ENCODE results near the gene RSBN1L.
"Not testable (repeated sequence)": the region's sequence is repeated elsewhere in the genome, so short reads cannot be mapped to it uniquely, and the experiment has no call there.

Gene RSBN1L

DNA sequence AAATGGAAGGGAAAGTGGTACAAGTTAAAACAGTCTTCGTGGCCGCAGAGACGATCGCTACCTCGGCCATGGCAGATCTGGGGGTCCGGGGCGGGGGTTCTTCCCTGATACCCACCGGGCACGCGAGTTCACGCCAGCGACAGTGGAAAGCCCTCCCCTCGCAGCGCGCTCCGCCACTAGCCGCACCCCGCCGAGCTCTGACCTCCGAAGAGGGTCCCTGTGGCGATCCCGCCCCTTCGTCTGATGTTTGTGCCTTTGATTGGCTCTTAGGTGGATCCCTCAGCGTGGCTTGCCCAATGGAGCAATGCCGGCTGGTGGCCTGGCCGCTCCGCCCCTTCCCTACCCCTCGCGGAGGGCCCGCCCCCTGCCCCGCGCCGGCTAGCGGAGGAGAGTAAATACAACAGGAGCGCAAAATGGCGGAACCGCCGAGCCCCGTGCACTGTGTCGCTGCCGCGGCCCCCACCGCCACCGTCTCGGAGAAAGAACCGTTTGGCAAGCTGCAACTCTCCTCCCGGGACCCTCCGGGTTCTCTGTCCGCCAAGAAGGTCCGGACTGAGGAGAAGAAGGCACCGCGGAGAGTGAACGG is at the start of gene RSBN1L:
RSBN1L (plus strand) TSS at position 403 of the 586 bp plus-strand sequence; CDS start at position 414, 11 bp downstream.
- DNase-seq, result peak; percentile 92 to 97

DNA sequence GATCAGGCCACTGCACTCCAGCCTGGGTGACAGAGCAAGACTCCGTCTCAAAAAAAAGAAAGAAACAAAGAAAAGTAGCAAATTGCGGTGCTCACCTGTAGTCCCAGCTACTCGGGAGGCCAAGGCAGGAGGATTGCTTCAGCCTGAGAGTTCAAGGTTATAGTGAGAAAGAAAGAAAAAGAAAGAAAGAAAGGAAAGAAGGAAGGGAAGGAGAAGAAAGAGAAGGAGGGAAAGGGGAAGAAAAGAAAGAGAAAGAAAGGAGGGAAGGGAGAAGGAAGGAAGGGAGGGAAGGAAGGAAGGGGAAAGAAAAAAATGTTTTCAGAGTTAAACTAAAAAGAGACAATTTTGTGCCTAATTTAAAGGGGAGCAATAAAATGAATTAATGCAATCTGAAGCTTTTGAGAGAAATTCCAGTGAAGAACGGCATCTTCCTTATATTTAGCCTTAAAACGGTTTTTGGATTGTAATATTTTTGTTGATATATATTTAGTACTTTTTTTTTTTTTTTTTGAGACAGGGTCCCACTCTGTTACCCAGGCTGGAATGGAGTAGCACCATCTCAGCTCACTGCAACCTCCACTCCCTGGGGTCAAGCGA is 47.4 kb upstream of the RSBN1L start:
- DNase-seq, result no peak

DNA sequence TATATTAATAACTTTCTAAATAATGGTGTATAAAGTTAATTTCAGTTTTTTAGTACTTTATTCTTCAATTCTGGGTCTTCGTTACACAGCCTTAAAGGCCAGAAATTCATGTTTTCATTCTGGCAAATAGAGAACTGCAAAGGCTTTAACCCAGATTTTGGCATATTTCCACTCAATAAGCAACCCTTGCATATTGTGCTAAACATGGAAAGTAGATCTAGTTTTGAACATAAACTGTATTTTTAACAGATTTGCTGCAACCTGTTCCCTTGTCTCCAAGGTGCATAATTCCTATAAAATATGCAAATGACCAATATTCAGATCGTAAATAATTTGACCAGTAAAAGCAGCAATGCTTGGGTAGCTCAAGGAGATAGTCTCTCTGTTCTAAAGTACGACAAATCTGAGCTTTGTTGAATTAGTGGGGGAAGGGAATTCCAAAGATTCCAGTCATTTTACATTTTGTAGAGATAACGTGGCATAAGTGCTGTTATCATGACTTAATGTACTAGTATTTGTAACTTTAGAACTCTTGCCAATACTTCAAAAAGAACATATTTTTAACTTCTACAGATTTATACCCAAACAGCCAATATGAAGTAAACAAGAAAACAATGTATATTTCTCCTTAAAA is 46.4 kb upstream of the RSBN1L start:
- DNase-seq, result peak in 1 of 2 experiments; percentile 47

DNA sequence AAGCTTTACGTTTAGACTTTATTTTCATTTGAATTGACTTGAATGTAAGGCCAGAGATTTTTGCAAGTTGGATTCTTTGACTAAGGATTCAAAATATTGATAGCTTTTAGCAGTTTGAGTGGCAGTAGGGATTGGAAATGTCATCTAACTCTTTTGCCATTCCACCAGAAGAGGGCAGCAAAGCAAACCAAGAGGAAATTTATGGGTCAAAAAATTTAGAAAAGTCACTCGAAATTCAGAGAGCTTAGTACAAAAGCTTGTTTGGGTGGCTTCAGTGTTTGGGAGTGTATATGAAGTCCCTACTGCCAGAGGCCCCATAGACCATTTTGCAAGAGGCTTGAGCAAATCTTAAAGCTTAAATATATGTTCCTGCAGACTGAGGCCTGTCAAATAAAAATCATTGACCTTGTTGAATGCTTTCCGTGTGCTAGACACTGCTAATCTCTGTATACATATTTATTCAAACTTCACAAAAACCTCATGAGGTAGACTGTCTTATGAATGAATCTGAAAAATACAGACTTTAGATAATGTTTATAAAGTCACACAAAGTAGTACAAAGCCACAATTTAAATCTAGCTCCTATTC is 44.6 kb upstream of the RSBN1L start:
- DNase-seq, result peak in 1 of 2 experiments; percentile 45

DNA sequence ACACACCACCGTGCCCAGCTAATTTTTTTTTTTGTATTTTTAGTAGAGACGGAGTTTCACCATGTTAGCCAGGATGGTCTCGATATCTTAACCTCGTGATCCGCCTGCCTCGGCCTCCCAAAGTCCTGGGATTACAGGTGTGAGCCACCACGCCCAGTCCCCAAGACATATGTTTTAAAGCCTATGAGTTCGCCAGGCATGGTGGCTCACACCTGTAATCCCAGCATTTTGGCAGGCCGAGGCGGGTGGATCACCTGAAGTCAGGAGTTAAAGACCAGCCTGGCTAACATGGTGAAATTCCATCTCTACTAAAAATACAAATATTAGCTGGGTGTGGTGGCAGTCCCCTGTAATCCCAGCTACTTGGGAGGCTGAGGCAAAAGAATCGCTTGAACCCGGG is 43.4 kb upstream of the RSBN1L start:
- not testable (repeated sequence) for DNase-seq

DNA sequence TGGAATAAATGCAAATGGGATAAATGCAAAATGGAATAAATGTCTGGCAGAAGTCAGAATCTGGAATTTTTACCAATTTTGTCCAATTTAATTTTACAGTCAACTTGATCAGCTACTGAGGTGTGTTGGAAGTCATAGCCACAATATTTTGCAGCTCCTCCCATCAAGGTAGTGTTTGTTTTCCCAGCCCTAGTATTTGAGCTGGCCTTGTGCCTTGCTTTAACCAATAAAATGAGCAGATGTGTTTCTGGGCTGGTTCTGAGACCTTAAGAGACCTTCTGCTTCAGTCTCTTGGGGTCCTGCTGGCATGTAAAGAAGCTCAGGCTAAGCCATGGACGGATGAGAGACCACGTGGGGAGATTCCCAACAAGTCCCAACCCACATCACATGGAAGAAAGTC is 42.7 kb upstream of the RSBN1L start:
- DNase-seq, result no peak

GRCh38 chr7:77655356-77655755 is 40.9 kb upstream of the RSBN1L start:
- DNase-seq, result no peak

DNA sequence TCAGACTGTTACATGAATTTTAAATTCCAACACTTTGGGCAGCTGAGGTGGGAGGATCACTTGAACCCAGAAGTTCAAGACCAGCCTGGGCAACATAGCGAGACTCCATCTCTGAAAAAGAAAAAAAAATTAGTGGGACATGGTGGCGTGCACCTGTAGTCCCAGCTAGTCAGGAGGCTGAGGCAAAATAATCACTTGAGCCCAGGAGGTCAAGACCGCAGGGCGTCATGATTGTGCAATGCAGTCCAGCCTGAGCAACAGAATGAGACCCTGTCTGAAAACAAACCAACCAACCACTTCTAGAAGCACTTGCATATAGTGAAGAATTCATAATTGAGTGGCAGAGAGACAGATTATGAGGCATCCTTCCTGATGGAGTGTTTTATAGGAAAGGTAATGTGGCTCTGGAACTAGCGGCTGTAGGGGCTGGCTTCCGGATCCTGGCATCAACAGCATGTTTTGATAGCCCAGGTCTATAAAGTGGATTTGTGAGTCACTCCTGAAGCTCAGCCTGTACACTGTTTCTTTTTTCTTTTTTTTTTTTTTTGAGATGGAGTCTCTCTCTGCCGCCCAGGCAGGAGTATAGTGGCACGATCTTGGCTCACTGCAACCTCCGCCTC is 40.3 kb upstream of the RSBN1L start:
- DNase-seq, result no peak

DNA sequence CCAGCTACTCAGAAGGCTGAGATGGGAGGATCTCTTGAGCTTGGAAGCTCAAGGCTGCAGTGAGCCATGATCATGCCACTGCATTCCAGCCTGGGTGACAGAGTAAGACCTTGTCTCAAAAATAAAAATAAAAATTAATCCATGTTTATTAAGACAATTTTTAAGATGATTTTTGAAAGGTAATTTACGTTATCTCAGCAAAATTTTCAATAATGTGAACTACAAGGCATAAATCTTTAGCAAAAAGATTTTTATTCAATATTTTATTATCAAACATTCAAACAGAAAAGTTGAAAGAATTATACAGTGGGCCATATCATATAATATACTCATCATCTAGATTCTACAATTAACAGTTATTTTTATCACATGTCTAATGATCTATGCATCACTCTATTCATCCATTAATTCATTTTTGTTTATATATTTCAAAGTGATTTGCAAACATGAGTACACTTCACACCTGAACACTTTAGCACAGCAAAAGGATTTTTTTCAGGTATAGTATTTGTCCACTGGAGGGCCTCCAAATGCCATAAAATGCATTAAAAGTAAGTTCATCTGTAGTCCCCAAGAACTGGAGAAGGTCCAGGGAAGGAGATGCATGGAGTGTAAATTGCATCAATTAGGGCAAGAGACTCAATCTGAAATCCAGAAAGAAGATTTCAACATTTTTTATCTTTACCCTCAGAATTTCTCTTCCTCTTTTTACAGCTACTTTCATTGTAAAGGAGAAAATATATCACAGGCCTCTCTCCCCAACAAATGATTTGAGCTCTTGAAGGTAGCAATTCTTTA is 38.6 kb upstream of the RSBN1L start:
- DNase-seq, result peak in 1 of 2 experiments; percentile 46

GRCh38 chr7:77658928-77659327 is 37.3 kb upstream of the RSBN1L start:
- no peak for DNase-seq

DNA sequence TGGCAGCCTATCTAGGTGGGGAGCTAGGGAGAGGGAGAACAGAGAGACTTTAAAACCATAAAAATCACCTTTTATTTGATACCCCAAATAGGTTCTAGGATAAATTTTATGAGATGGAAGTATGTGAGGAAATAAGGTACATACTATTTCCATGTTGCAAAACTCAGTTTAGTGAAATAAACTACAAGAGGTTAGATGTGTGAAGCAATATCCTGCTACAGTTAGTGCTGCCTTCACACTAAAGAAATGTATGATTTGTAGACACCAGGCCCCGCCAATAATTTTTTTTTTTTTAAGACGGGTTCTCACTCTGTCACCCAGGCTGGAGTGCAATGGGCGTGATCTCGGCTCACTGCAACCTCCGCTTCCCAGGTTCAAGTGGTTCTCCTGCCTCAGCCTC is 34.4 kb upstream of the RSBN1L start:
- no peak for DNase-seq

GRCh38 chr7:77662869-77663268 is 33.4 kb upstream of the RSBN1L start:
- DNase-seq, result no peak

DNA sequence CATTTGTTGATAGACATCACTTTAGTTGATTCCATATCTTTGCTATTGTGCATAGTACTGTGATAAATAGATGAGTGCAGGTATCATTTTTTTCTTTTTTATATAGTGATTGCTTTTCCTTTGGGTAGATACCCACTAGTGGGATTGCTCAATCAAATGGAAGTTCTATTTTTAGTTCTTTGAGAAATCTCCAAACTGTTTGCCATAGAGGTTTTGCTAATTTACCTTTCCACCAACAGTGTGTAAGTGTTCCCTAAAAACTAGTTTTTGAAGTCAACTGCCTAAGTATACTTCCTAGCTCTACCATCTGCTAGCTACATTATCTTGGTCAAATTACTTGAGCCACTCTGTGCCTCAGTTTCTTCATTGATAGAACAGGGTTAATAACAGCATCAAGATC is 31.5 kb upstream of the RSBN1L start:
- no peak for DNase-seq

DNA sequence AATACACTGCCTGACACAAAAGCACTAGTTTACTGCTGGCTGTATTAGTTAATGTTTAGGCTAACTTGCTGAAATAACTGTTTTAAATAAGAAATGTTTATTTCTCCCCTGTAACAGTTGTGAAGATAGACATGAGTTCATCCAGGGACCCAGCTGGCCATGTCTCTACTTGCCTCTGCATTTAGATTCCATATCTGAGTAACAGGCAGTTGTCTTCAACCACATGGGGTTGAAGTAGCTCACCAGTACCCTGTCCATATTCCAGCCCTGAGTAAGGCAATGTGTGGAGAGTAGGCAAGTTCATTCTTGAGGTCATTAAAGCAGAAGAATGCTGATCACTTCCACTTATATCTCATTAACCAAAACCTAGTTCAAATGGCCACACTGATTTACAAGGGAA is 31.1 kb upstream of the RSBN1L start:
- no peak for DNase-seq

- no peak for DNase-seq
Observed at GRCh38 chr7:77667459-77668086, 28.7 kb upstream of the RSBN1L start.

DNA sequence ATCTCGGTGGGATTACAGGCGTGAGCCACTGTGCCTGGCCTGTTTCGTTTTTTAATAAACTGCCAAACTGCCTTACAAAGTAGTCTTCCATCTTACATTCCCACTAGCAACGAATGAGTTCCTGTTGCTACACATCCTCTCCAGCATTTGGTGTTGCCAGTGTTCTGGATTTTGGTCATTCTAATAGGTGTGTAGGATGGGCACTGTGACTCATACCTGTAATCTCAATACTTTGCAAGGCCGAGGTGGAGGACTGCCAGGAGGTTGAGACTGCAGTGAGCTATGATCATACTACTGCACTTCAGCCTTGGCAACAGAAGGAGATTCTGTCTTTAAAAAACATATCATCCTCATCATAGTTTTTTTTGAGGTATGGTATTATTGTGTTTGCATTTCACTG is 21.4 kb upstream of the RSBN1L start:
- peak in 1 of 2 experiments; percentile 13 for DNase-seq

DNA sequence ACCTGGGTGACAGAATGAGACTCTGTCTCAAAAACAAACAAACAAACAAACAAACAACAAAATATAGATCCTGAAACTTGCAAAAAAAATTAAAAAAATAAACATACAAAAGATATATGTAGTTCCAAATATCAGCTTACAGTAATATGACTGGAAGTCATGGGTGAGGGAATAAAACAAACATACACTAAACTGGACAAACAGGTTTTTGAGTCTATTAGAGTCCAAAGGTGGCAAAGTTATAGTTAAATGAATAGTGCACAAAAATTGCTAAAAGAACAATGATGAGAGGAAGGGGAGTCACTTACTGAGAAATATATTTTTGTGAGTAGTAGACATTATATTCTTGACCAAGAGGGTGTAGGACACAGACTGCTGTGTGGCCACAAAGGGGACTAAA is 16.7 kb upstream of the RSBN1L start:
- no peak for DNase-seq

DNA sequence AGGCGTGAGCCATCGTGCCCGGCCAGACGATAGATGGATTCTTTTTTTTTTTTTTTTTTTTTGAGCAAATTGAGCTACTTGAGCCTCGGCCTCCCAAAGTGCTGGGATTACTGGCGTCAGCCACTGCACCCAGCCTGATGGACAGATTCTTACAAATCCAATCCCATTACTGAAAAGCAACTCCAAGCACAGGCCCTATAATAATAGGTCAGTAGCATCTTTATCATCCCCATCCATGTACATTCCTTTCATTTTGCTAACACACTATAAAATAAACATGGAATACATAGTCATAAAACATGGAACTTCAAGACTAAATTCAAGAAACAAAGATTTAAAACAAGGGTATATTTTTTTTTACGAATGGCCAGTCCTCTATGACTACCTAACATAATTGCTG is 16.0 kb upstream of the RSBN1L start:
- no peak for DNase-seq

- DNase-seq, result no peak
Observed at GRCh38 chr7:77684030-77684429, 12.2 kb upstream of the RSBN1L start.

DNA sequence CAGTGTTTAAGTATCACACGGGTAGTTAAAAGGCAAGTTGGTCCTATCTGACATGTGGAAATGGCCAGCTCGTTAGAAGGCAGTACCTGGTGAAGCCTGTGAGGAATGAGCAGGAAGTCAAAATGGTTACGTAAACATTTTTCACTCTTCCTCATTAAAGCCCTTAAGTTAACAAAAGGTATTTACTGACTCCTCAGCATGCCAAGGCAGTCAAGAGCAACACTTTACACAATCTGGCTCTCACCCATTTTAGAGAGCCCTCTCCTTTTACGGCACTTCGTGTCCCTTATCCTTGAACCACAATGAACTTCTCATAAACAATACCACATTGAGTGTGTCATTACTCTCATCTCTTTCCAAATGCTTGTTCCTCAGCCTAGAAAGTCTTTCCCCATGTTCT is 11.0 kb upstream of the RSBN1L start:
- DNase-seq, result no peak

GRCh38 chr7:77687100-77687746 is 9.0 kb upstream of the RSBN1L start:
- DNase-seq, result no peak

DNA sequence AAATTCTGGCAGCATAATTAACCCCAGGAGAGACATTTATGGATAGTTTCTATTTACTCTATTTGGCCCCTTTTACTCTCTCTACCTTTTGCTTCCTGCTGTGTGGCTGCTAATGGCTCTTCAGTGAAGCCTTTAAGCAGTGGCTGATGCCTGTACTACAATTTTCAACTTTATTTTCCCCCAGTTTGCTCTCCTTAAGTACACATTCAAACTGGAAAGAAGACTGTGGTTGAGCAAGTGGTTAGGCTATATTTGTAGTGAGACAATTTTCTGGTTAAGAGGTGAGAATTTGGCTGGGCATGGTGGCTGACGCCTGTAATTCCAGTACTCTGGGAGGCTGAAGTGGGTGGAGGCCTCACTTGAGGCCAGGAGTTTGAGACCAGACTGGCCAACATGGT is 8.5 kb upstream of the RSBN1L start:
- no peak for DNase-seq
